Stimulated activated CD4-positive, alpha-beta T cell treated with anti-CD3 and anti-CD28 coated beads, TNF-alpha, amount 100 ng/mL, for 24 hours (primary cell): ENCODE data around the gene IRF6.

Source experiments
- DNase-seq, 3 experiments: peaks; one replicate each; pipeline ENCODE4 v3.0.0-alpha.2; 2020; ENCODE audit warnings: low read depth in 3 of 3

IRF6 gene

GRCh38 chr1:209759829-209760359 lies 46.0 kb downstream of the IRF6 start:
- DNase-seq: no peak

GRCh38 chr1:209758400-209758799 lies 47.5 kb downstream of the IRF6 start:
- DNase-seq: no peak

- DNase-seq: no peak
Observed at GRCh38 chr1:209756615-209757445, 49.1 kb downstream of the IRF6 start.

- peak; percentile 44 to 77 (median 64) for DNase-seq
Observed at GRCh38 chr1:209755926-209756614, 49.9 kb downstream of the IRF6 start, which contains the start of gene TRAF3IP3. Gene TRAF3IP3, plus strand, starts transcription at chr1:209756053. Its CDS starts 3,987 bp downstream, at chr1:209760040.

- DNase-seq: no peak
Observed at GRCh38 chr1:209755256-209755655, 50.7 kb downstream of the IRF6 start.

GRCh38 chr1:209752890-209753289 lies 53.1 kb downstream of the IRF6 start:
- no peak for DNase-seq

GRCh38 chr1:209751627-209752231 lies 54.2 kb downstream of the IRF6 start:
- no peak for DNase-seq

GRCh38 chr1:209749670-209750323 lies 56.1 kb downstream of the IRF6 start:
- DNase-seq: no peak

GRCh38 chr1:209749205-209749604 lies 56.7 kb downstream of the IRF6 start:
- DNase-seq: no peak

- DNase-seq: no peak
Observed at GRCh38 chr1:209748620-209749019, 57.3 kb downstream of the IRF6 start.

GRCh38 chr1:209747580-209748262 lies 58.2 kb downstream of the IRF6 start:
- peak; percentile 76 to 87 (median 78) for DNase-seq

- no peak for DNase-seq
Observed at GRCh38 chr1:209746451-209747165, 59.3 kb downstream of the IRF6 start.

GRCh38 chr1:209743145-209743482 lies 62.8 kb downstream of the IRF6 start:
- DNase-seq: no peak

GRCh38 chr1:209742409-209743144 lies 63.4 kb downstream of the IRF6 start:
- no peak for DNase-seq

- DNase-seq: no peak
Observed at GRCh38 chr1:209741889-209742288, 64.1 kb downstream of the IRF6 start.

GRCh38 chr1:209741193-209741592 lies 64.7 kb downstream of the IRF6 start:
- DNase-seq: no peak

GRCh38 chr1:209738270-209738669 lies 67.7 kb downstream of the IRF6 start:
- no peak for DNase-seq

- no peak for DNase-seq
Observed at GRCh38 chr1:209737118-209737505, 68.8 kb downstream of the IRF6 start.

- DNase-seq: no peak
Observed at GRCh38 chr1:209736490-209737117, 69.3 kb downstream of the IRF6 start.
